GM12878 (cell line): Measurements from ENCODE around the gene PRUNE2. TPM values are rescaled to one million over a fixed set of nuclear protein-coding genes. Genes with fewer than 3 reads are reported as not detected.

Experiments used
- ATAC-seq: fragments of 200-7000 bp; cut with Tn5 transposase; 3 replicates; pipeline ENCODE4 v1.9.1; 2020; ENCODE audit warnings: mild to moderate bottlenecking, moderate library complexity
- BruUV-seq: library from RNA; stranded (reverse); fragments of 400-500 nt; replicated peaks from 2 replicates; lab custom pipeline; 2021; lab: Mats Ljungman, UMichigan
- CTCF ChIA-PET: fragments of 300-600 bp; sonication (Branson Sonifier 250); formaldehyde crosslinking; extraction: SDS; loops from one replicate; lab custom pipeline; 2021; ENCODE audit warnings: inconsistent platforms; lab: Yijun Ruan, JAX
- POLR2A ChIA-PET: fragments of 350-600 bp; formaldehyde crosslinking; extraction: SDS; loops from one replicate; lab custom pipeline; 2021; ENCODE audit warnings: inconsistent platforms; lab: Charles Lee
- RAD21 ChIA-PET: fragments of 300-600 bp; sonication (Branson Sonifier 250); formaldehyde crosslinking; loops from one replicate; lab custom pipeline; 2023; ENCODE audit warnings: antibody characterized with exemption; ENCODE audit not compliant: unreplicated experiment; lab: Charles Lee
- SMC1A ChIA-PET: fragments of 300-600 bp; sonication (Branson Sonifier 250); formaldehyde crosslinking; loops from one replicate; lab custom pipeline; 2023; ENCODE audit not compliant: unreplicated experiment, uncharacterized antibody; lab: Charles Lee
- DNase-seq: peaks from one replicate; pipeline ENCODE4 v3.0.0-alpha.2; 2011; ENCODE audit warnings: low read depth, low spot score
- FAIRE-seq: peaks from 3 replicates; lab custom pipeline; 2011; peaks lifted over from hg19 to GRCh38; lab: Jason Lieb, UNC
- H2AFZ ChIP-seq: 2 replicates; pipeline ENCODE4 v1.6.0; 2011; ENCODE audit warnings: low read depth, low read length, control low read depth; ENCODE audit not compliant: control insufficient read depth
- H3K27ac ChIP-seq: 2 replicates; pipeline ENCODE4 v1.5.1; 2011; ENCODE audit warnings: control low read depth; ENCODE audit not compliant: control insufficient read depth, insufficient read depth
- H3K27me3 ChIP-seq, 2 experiments: replicated peaks in 1 of 2; 2 replicates each; pipeline versions ENCODE4 v1.6.0 to v1.6.1; 2011; ENCODE audit warnings: low read length in 1 of 2; ENCODE audit not compliant: control insufficient read depth in 2 of 2, insufficient read depth in 2 of 2
- H3K36me3 ChIP-seq, 2 experiments: 2 replicates each; pipeline ENCODE4 v1.5.1; 2011; ENCODE audit warnings: low read length in 1 of 2; ENCODE audit not compliant: control insufficient read depth in 2 of 2, insufficient read depth in 2 of 2
- H3K4me1 ChIP-seq: 2 replicates; pipeline ENCODE4 v1.6.1; 2011; ENCODE audit warnings: mild to moderate bottlenecking, low read length, moderate library complexity, mixed read lengths; ENCODE audit not compliant: control insufficient read depth, insufficient read depth
- H3K4me2 ChIP-seq: 2 replicates; pipeline ENCODE4 v1.6.0; 2011; ENCODE audit warnings: control low read depth; ENCODE audit not compliant: control insufficient read depth, insufficient read depth
- H3K4me3 ChIP-seq: fragments of 200-600 bp; sonication (generic); 2 replicates; pipeline ENCODE4 v1.5.1; 2016
- H3K79me2 ChIP-seq: 2 replicates; pipeline ENCODE4 v1.6.0; 2011; ENCODE audit warnings: low read length; ENCODE audit not compliant: control insufficient read depth, insufficient read depth
- H3K9ac ChIP-seq: 2 replicates; pipeline ENCODE4 v1.8.0; 2011; ENCODE audit warnings: low read length, control low read depth, mixed read lengths; ENCODE audit not compliant: control insufficient read depth, insufficient read depth
- H3K9me3 ChIP-seq: replicated peaks from 3 replicates; pipeline ENCODE4 v1.5.1; 2011; ENCODE audit warnings: mild to moderate bottlenecking, low read length; ENCODE audit not compliant: control insufficient read depth, insufficient read depth
- H4K20me1 ChIP-seq: 2 replicates; pipeline ENCODE4 v1.6.0; 2011; ENCODE audit not compliant: control insufficient read depth, insufficient read depth
- ASH2L ChIP-seq: fragments of 300-600, 200-600 bp; sonication (generic); IDR thresholded peaks from 2 replicates; pipeline ENCODE4 v1.6.1; 2017; ENCODE audit warnings: low read depth, mild to moderate bottlenecking, borderline replicate concordance
- BACH1 ChIP-seq: fragments of 450-650 bp; IDR thresholded peaks from 2 replicates; pipeline ENCODE4 v1.6.1; 2017; ENCODE audit warnings: mild to moderate bottlenecking, borderline replicate concordance
- CREM ChIP-seq: IDR thresholded peaks from 2 replicates; pipeline ENCODE4 v1.6.1; 2014; ENCODE audit warnings: antibody characterized with exemption, low read depth
- FOS ChIP-seq: IDR thresholded peaks from 3 replicates; pipeline ENCODE4 v1.6.1; 2011; ENCODE audit warnings: borderline replicate concordance; ENCODE audit not compliant: insufficient read length; ENCODE audit errors: extremely low read depth
- FOXM1 ChIP-seq: IDR thresholded peaks from 2 replicates; pipeline ENCODE4 v1.6.1; 2012; ENCODE audit warnings: low read depth, mild to moderate bottlenecking, inconsistent platforms, low read length, moderate library complexity
- HDGF ChIP-seq: fragments of 450-650 bp; IDR thresholded peaks from 2 replicates; pipeline ENCODE4 v1.6.1; 2016; ENCODE audit warnings: antibody characterized with exemption
- JUNB ChIP-seq: IDR thresholded peaks from 2 replicates; pipeline ENCODE4 v1.6.1; 2016; ENCODE audit warnings: antibody characterized with exemption, mild to moderate bottlenecking
- KAT2A ChIP-seq: conservative IDR thresholded peaks from 2 replicates; pipeline ENCODE4 v1.6.1; 2011; ENCODE audit warnings: low read depth, low read length; ENCODE audit not compliant: control insufficient read depth
- MEF2A ChIP-seq: IDR thresholded peaks from 2 replicates; pipeline ENCODE4 v1.6.1; 2011; ENCODE audit warnings: low read depth, mild to moderate bottlenecking, low read length, moderate library complexity; ENCODE audit not compliant: insufficient read depth
- MTA2 ChIP-seq: fragments of 450-650 bp; IDR thresholded peaks from 2 replicates; pipeline ENCODE4 v1.6.1; 2016; ENCODE audit warnings: low read depth, mild to moderate bottlenecking, moderate library complexity
- MXI1 ChIP-seq: fragments of 150-350 bp; IDR thresholded peaks from 2 replicates; pipeline ENCODE4 v1.6.1; 2011; ENCODE audit warnings: low read depth, mild to moderate bottlenecking, inconsistent platforms, low read length, improper control_type of control experiment
- MYB ChIP-seq: fragments of 150-350 bp; IDR thresholded peaks from 2 replicates; pipeline ENCODE4 v1.6.1; 2014; ENCODE audit warnings: mild to moderate bottlenecking, low read depth, low read length, borderline replicate concordance
- NKRF ChIP-seq: fragments of 450-650 bp; conservative IDR thresholded peaks from 2 replicates; pipeline ENCODE4 v1.6.1; 2017; ENCODE audit warnings: mild to moderate bottlenecking, moderate library complexity
- POLR2A ChIP-seq: IDR thresholded peaks from 2 replicates; pipeline ENCODE4 v1.6.1; 2011; ENCODE audit warnings: low read depth, mild to moderate bottlenecking, low read length
- YBX1 ChIP-seq: fragments of 450-650 bp; IDR thresholded peaks from 2 replicates; pipeline ENCODE4 v1.6.1; 2016; ENCODE audit warnings: antibody characterized with exemption
- ZNF207 ChIP-seq: fragments of 450-650 bp; IDR thresholded peaks from 2 replicates; pipeline ENCODE4 v1.6.1; 2014; ENCODE audit warnings: antibody characterized with exemption, mild to moderate bottlenecking, borderline replicate concordance
- ZNF217 ChIP-seq: fragments of 450-650 bp; IDR thresholded peaks from 2 replicates; pipeline ENCODE4 v1.6.1; 2017; ENCODE audit warnings: antibody characterized with exemption, mild to moderate bottlenecking
- ZSCAN29 ChIP-seq: fragments of 450-650 bp; IDR thresholded peaks from 2 replicates; pipeline ENCODE4 v1.6.1; 2017; ENCODE audit warnings: mild to moderate bottlenecking, moderate library complexity
- WGBS: methylation state at CpG from one replicate; pipeline ENCODE4 v1.1.6; 2016; ENCODE audit warnings: low lambda C conversion rate; ENCODE audit not compliant: insufficient replicate concordance, insufficient coverage; ENCODE audit errors: missing lambda C conversion rate; 5-methylcytosine and 5-hydroxymethylcytosine counted together
- in situ Hi-C: fragments of 300-500 bp; cut with MboI; formaldehyde crosslinking; loops from 9 replicates; pipeline ENCODE4 v1.14.3; 2018; ENCODE audit warnings: mixed read lengths
- intact Hi-C: fragments of 100-400 bp; cut with micrococcal nuclease; formaldehyde crosslinking; loops from one replicate; pipeline ENCODE4 v1.14.2; 2022; ENCODE audit not compliant: unreplicated experiment
- polyA plus RNA-seq, 11 experiments: library from polyadenylated mRNA; depleted of rRNA in 4 of 11; unstranded in 6 of 11; stranded (reverse) in 5 of 11; fragments of >200 nt; fragmentation: Nextera tagmentation in 4 of 11; fragmentation: Illumina TruSeq in 1 of 11; extraction: Ambion mirVana in 4 of 11; extraction: Trizol in 1 of 11; gene quantifications; 1 replicate in 1 of 11; 2 replicates in 10 of 11; pipeline versions ENCODE4 v1.2.1 to v1.2.3, GENCODE V29; 2011 to 2016; ENCODE audit warnings: inconsistent platforms in 2 of 11, missing spikeins in 2 of 11, low read depth in 1 of 11
- total RNA-seq, 4 experiments: library from RNA; depleted of rRNA in 3 of 4; stranded (reverse); fragments of >200 nt in 3 of 4; fragmentation: Illumina TruSeq in 1 of 4; extraction: Trizol in 1 of 4; gene quantifications; 2 replicates each; pipeline versions ENCODE4 v1.2.1 to v1.2.3, GENCODE V29; 2013 to 2021
- TF ChIP-seq, protein P1 (sequence below): IDR thresholded peaks from 2 replicates; pipeline ENCODE4 v1.6.1; 2011; ENCODE audit warnings: mild to moderate bottlenecking, low read depth, low read length, moderate library complexity; ENCODE audit not compliant: insufficient replicate concordance
- TF ChIP-seq, protein P2 (sequence below): IDR thresholded peaks from 2 replicates; pipeline ENCODE4 v1.6.1; 2012; ENCODE audit warnings: low read depth, low read length, improper control_type of control experiment

PRUNE2 gene
- total and polyA plus RNA-seq, 10 of the 15 experiments (the other 5 are each of a cell fraction or from before 2014, with no cell fraction given): 0.07 to 0.63 (median 0.25) TPM

- intact Hi-C loops: no loop called here
- no peak for TF ChIP-seq BACH1
- TF ChIP-seq NKRF: no peak
- TF ChIP-seq, protein P1, sequence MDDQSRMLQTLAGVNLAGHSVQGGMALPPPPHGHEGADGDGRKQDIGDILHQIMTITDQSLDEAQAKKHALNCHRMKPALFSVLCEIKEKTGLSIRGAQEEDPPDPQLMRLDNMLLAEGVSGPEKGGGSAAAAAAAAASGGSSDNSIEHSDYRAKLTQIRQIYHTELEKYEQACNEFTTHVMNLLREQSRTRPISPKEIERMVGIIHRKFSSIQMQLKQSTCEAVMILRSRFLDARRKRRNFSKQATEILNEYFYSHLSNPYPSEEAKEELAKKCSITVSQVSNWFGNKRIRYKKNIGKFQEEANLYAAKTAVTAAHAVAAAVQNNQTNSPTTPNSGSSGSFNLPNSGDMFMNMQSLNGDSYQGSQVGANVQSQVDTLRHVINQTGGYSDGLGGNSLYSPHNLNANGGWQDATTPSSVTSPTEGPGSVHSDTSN: no peak
- no peak for TF ChIP-seq FOS
- no peak for TF ChIP-seq ZNF207
- no peak for TF ChIP-seq CREM
- TF ChIP-seq FOXM1: no peak
- no peak for TF ChIP-seq KAT2A
- no peak for TF ChIP-seq JUNB
- TF ChIP-seq, protein P2, sequence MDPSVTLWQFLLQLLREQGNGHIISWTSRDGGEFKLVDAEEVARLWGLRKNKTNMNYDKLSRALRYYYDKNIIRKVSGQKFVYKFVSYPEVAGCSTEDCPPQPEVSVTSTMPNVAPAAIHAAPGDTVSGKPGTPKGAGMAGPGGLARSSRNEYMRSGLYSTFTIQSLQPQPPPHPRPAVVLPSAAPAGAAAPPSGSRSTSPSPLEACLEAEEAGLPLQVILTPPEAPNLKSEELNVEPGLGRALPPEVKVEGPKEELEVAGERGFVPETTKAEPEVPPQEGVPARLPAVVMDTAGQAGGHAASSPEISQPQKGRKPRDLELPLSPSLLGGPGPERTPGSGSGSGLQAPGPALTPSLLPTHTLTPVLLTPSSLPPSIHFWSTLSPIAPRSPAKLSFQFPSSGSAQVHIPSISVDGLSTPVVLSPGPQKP: no peak
- TF ChIP-seq ZNF217: no peak
- no peak for TF ChIP-seq ASH2L
- TF ChIP-seq HDGF: no peak
- no peak for TF ChIP-seq MTA2
- TF ChIP-seq POLR2A: no peak
- TF ChIP-seq MYB: no peak
- TF ChIP-seq MXI1: no peak
- TF ChIP-seq ZSCAN29: no peak
- no peak for TF ChIP-seq YBX1
- TF ChIP-seq MEF2A: no peak
- TF ChIP-seq, all 136 proteins: peak for 0
- no peak overlapping the region for H2AFZ ChIP-seq
- 32% methylated on average over 5 of the region's 5 CpGs for WGBS
- H3K36me3 ChIP-seq: no peaks in the 10 kb centered on the region
- H3K9ac ChIP-seq: no peak overlapping the region
- no peak for DNase-seq
- BruUV-seq: no TSS peak
- H3K4me1 ChIP-seq: no peaks in the 10 kb centered on the region
- ChIA-PET SMC1A (no interaction called here), CTCF (no interaction called here), RAD21 (no interaction called here), POLR2A (no interaction called here)
- H3K27ac ChIP-seq: no peak overlapping the region
- peaks cover 0 to 15% of the 10 kb centered on the region in 2 experiments; a peak in 3 of 4 replicates for H3K27me3 ChIP-seq
- no peak overlapping the region for H3K4me3 ChIP-seq
- FAIRE-seq: no peak
- no peak overlapping the region for H3K4me2 ChIP-seq
- in situ Hi-C loops: no loop called here
- no peak for ATAC-seq
- H3K9me3 ChIP-seq: no peaks in the 10 kb centered on the region
- H3K79me2 ChIP-seq: no peaks in the 10 kb centered on the region
- no peaks in the 10 kb centered on the region; the same call in 1 of the 2 replicates for H4K20me1 ChIP-seq
Measured at GRCh38 chr9:76693912-76694311, 212.0 kb downstream of the PRUNE2 start.
